Natural killer cell (primary cell): ENCODE measurements around the gene UBE2I. TPM values are rescaled to one million over a fixed set of nuclear protein-coding genes. Genes with fewer than 3 reads are reported as not detected.

Experiments used
- ATAC-seq, 3 donors: fragments of 150-1000 bp in 2 of 3; fragments of 200-7000 bp in 1 of 3; cut with Tn5 transposase; 1 replicate in 1 of 3; 2 replicates in 2 of 3; pipeline ENCODE4 v1.10.0; 2021; ENCODE audit warnings: mild to moderate bottlenecking in 2 of 3, moderate library complexity in 2 of 3
- DNase-seq, 2 donors: peaks; one replicate each; pipeline versions ENCODE4 v3.0.0 to v3.0.0-alpha.2; 2013 to 2021; ENCODE audit warnings: mixed read lengths in 1 of 2
- H3K27ac ChIP-seq: one replicate; pipeline ENCODE4 v1.5.1; 2013; ENCODE audit warnings: mild to moderate bottlenecking, low read length
- H3K27me3 ChIP-seq: one replicate; pipeline ENCODE4 v1.6.1; 2013; ENCODE audit warnings: low read length; ENCODE audit not compliant: control insufficient read depth, insufficient read depth
- H3K36me3 ChIP-seq: one replicate; pipeline ENCODE4 v1.6.1; 2013; ENCODE audit warnings: low read length; ENCODE audit not compliant: control insufficient read depth, insufficient read depth
- H3K4me1 ChIP-seq: one replicate; pipeline ENCODE4 v1.6.1; 2013; ENCODE audit warnings: low read length; ENCODE audit not compliant: control insufficient read depth, insufficient read depth
- H3K4me3 ChIP-seq: one replicate; pipeline ENCODE4 v1.5.1; 2013; ENCODE audit warnings: low read length
- H3K9me3 ChIP-seq: one replicate; pipeline ENCODE4 v1.6.1; 2013; ENCODE audit warnings: low read length; ENCODE audit not compliant: control insufficient read depth, insufficient read depth
- H3K27ac Mint-ChIP-seq, 2 donors: one replicate each; pipeline ENCODE4 v1.8.0; 2022; ENCODE audit warnings: mild to moderate bottlenecking in 2 of 2, mixed read lengths in 2 of 2, moderate library complexity in 1 of 2
- H3K27me3 Mint-ChIP-seq, 2 donors: one replicate each; pipeline ENCODE4 v1.8.0; 2022; ENCODE audit warnings: low read depth in 2 of 2, mixed read lengths in 2 of 2
- H3K36me3 Mint-ChIP-seq: one replicate; pipeline ENCODE4 v1.8.0; 2022; ENCODE audit warnings: mixed read lengths
- H3K4me1 Mint-ChIP-seq, 2 donors: one replicate each; pipeline ENCODE4 v1.8.0; 2022; ENCODE audit warnings: mixed read lengths in 2 of 2
- H3K4me3 Mint-ChIP-seq: one replicate; pipeline ENCODE4 v1.8.0; 2022; ENCODE audit warnings: mild to moderate bottlenecking, moderate library complexity, mixed read lengths
- H3K9me3 Mint-ChIP-seq, 2 donors: one replicate each; pipeline ENCODE4 v1.8.0; 2022; ENCODE audit warnings: mixed read lengths in 2 of 2
- WGBS: methylation state at CpG from one replicate; pipeline ENCODE4 v1.1.7; 2013; ENCODE audit warnings: missing lambda C conversion rate; ENCODE audit not compliant: insufficient coverage; 5-methylcytosine and 5-hydroxymethylcytosine counted together
- intact Hi-C: fragments of 100-400 bp; cut with micrococcal nuclease; formaldehyde crosslinking; loops from one replicate; pipeline ENCODE4 v1.14.2; 2022
- total RNA-seq, 4 donors: library from RNA; stranded (reverse); fragments of 120-200 nt in 1 of 4; gene quantifications; one replicate each; pipeline versions ENCODE4 v1.2.3 to v1.2.4, GENCODE V29; 2013 to 2022
- TF ChIP-seq, protein P1 (sequence below): fragments of 200-600 bp; IDR thresholded peaks from one replicate; pipeline ENCODE4 v1.8.0; 2022; ENCODE audit warnings: antibody characterized with exemption

Gene UBE2I
- total RNA-seq, 3 donors from 2014 or later (not counting 1 experiment from before 2014, with no cell fraction given), result 367 to 412 (median 383) TPM

DNA sequence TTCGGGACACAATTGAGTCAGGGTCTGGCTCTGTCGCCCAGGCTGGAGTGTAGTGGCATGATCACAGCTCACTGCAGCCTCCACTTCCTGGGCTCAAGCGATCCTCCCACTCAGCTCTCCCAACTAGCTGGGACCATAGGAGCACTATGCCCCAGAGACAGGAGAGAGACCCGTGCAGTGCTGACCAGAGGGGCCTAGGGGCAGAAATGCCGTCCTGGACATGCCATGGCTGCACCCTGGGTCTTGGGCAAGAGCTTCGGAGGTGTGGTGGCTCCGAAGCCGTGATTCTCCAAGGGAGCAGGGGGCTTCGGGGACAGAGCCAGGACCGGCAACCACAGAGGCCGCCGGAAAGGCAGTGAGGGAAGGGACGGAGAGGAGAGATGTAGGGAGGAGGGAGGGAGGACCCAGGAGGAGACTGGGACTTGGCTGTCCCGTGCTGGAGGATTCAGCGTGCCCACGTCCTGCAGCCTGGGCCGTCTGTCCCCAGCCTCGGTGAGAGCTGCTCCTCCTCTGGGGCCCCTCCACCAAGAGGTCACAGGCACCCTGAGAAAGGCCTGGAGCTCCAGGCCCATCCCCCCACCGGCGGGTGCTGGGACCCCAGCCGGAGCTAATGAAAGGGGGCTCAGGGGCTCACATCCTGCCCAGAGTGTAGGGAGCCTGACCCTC is 31.7 kb upstream of the UBE2I start:
- intact Hi-C loops, result no loop called here
- no peak for ATAC-seq

GRCh38 chr16:1278477-1278876 is 31.0 kb upstream of the UBE2I start:
- DNase-seq (no peak), ATAC-seq (no peak)
- no peak overlapping the region for H3K4me3 ChIP-seq
- Mint-ChIP-seq H3K27me3 (peaks cover 0 to 9% of the 10 kb centered on the region in 2 donors), H3K27ac (no peak overlapping the region), H3K4me3 (no peak overlapping the region), H3K36me3 (no peaks in the 10 kb centered on the region), H3K4me1 (no peaks in the 10 kb centered on the region), H3K9me3 (no peaks in the 10 kb centered on the region)
- no peak overlapping the region for H3K27ac ChIP-seq
- no peaks in the 10 kb centered on the region for H3K9me3 ChIP-seq
- H3K4me1 ChIP-seq, result peaks cover 5% of the 10 kb centered on the region
- H3K36me3 ChIP-seq, result no peaks in the 10 kb centered on the region
- no peaks in the 10 kb centered on the region for H3K27me3 ChIP-seq
- WGBS, result 46% methylated on average over 18 of the region's 18 CpGs
- intact Hi-C loops, result no loop called here
- TF ChIP-seq, protein P1, sequence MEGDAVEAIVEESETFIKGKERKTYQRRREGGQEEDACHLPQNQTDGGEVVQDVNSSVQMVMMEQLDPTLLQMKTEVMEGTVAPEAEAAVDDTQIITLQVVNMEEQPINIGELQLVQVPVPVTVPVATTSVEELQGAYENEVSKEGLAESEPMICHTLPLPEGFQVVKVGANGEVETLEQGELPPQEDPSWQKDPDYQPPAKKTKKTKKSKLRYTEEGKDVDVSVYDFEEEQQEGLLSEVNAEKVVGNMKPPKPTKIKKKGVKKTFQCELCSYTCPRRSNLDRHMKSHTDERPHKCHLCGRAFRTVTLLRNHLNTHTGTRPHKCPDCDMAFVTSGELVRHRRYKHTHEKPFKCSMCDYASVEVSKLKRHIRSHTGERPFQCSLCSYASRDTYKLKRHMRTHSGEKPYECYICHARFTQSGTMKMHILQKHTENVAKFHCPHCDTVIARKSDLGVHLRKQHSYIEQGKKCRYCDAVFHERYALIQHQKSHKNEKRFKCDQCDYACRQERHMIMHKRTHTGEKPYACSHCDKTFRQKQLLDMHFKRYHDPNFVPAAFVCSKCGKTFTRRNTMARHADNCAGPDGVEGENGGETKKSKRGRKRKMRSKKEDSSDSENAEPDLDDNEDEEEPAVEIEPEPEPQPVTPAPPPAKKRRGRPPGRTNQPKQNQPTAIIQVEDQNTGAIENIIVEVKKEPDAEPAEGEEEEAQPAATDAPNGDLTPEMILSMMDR, result no peak

More for the DNA sequence above, 31.7 kb upstream of the UBE2I start:
- Histone ChIP-seq H3K4me3 (no peak overlapping the region), H3K36me3 (no peaks in the 10 kb centered on the region), H3K9me3 (no peaks in the 10 kb centered on the region), H3K27me3 (no peaks in the 10 kb centered on the region), H3K4me1 (peaks cover 5% of the 10 kb centered on the region), H3K27ac (no peak overlapping the region)
- Mint-ChIP-seq H3K9me3 (no peaks in the 10 kb centered on the region), H3K4me1 (peaks cover 0 to 4% of the 10 kb centered on the region in 2 donors), H3K27me3 (peaks cover 0 to 12% of the 10 kb centered on the region in 2 donors), H3K4me3 (no peak overlapping the region), H3K27ac (no peak overlapping the region), H3K36me3 (no peaks in the 10 kb centered on the region)
- 67% methylated on average over 21 of the region's 21 CpGs for WGBS
- no peak for DNase-seq
- TF ChIP-seq, protein P1, result no peak

- Mint-ChIP-seq H3K36me3 (no peaks in the 10 kb centered on the region), H3K27ac (no peak overlapping the region), H3K4me1 (no peaks in the 10 kb centered on the region), H3K27me3 (peaks cover 0 to 9% of the 10 kb centered on the region in 2 donors), H3K4me3 (no peak overlapping the region), H3K9me3 (no peaks in the 10 kb centered on the region)
- Histone ChIP-seq H3K9me3 (no peaks in the 10 kb centered on the region), H3K4me1 (peaks cover 5% of the 10 kb centered on the region), H3K27me3 (no peaks in the 10 kb centered on the region), H3K4me3 (no peak overlapping the region), H3K27ac (no peak overlapping the region), H3K36me3 (no peaks in the 10 kb centered on the region)
- DNase-seq (no peak), ATAC-seq (no peak)
- TF ChIP-seq, protein P1, result no peak
- 79% methylated on average over 30 of the region's 30 CpGs for WGBS
- intact Hi-C loops, result no loop called here
Measured at GRCh38 chr16:1279081-1279944, 30.1 kb upstream of the UBE2I start.
